Measurements from ENCODE around the gene STPG2. TPM values are rescaled to one million over a fixed set of nuclear protein-coding genes. Genes with fewer than 3 reads are reported as not detected.

Gene STPG2
- total RNA-seq, 1 donor from 2014 or later, result not detected

GRCh38 chr4:97770222-97770621 is 373.1 kb downstream of the STPG2 start:
- Mint-ChIP-seq H3K4me3 (no peak overlapping the region), H3K4me1 (no peaks in the 10 kb centered on the region), H3K9me3 (no peaks in the 10 kb centered on the region), H3K36me3 (ENCODE audit: low read depth) (no peaks in the 10 kb centered on the region), H3K27ac (no peak overlapping the region), H3K27me3 (no peaks in the 10 kb centered on the region)
- DNase-seq, result no peak
- intact Hi-C loops (cut with micrococcal nuclease), result no loop called here

- H3K9me3 Mint-ChIP-seq, result peaks cover 2% of the 10 kb centered on the region
- no peak overlapping the region for H3K27ac Mint-ChIP-seq
- no peaks in the 10 kb centered on the region for H3K27me3 Mint-ChIP-seq
- H3K36me3 Mint-ChIP-seq (ENCODE audit: low read depth), result no peaks in the 10 kb centered on the region
- no peak overlapping the region for H3K4me3 Mint-ChIP-seq
- intact Hi-C loops (cut with micrococcal nuclease), result no loop called here
- no peak for DNase-seq
- no peaks in the 10 kb centered on the region for H3K4me1 Mint-ChIP-seq
Observed at GRCh38 chr4:97762115-97762512, 381.2 kb downstream of the STPG2 start.

GRCh38 chr4:97761445-97762114 is 381.7 kb downstream of the STPG2 start:
- no peak for DNase-seq
- H3K4me1 Mint-ChIP-seq, result no peaks in the 10 kb centered on the region
- no peak overlapping the region for H3K27ac Mint-ChIP-seq
- intact Hi-C loops (cut with micrococcal nuclease), result no loop called here
- H3K9me3 Mint-ChIP-seq, result peaks cover 5% of the 10 kb centered on the region
- H3K36me3 Mint-ChIP-seq (ENCODE audit: low read depth), result no peaks in the 10 kb centered on the region
- H3K4me3 Mint-ChIP-seq, result no peak overlapping the region
- H3K27me3 Mint-ChIP-seq, result no peaks in the 10 kb centered on the region

GRCh38 chr4:97759785-97760184 is 383.5 kb downstream of the STPG2 start:
- no peak for DNase-seq
- no peak overlapping the region for H3K27ac Mint-ChIP-seq
- intact Hi-C loops (cut with micrococcal nuclease), result no loop called here
- no peaks in the 10 kb centered on the region for H3K4me1 Mint-ChIP-seq
- H3K9me3 Mint-ChIP-seq, result peaks cover 5% of the 10 kb centered on the region
- no peaks in the 10 kb centered on the region for H3K27me3 Mint-ChIP-seq
- H3K36me3 Mint-ChIP-seq (ENCODE audit: low read depth), result no peaks in the 10 kb centered on the region
- H3K4me3 Mint-ChIP-seq, result no peak overlapping the region

GRCh38 chr4:97752599-97752998 is 390.7 kb downstream of the STPG2 start:
- Mint-ChIP-seq H3K27ac (no peak overlapping the region), H3K36me3 (ENCODE audit: low read depth) (no peaks in the 10 kb centered on the region), H3K27me3 (no peaks in the 10 kb centered on the region), H3K4me1 (no peaks in the 10 kb centered on the region), H3K4me3 (no peak overlapping the region), H3K9me3 (peaks cover 5% of the 10 kb centered on the region)
- intact Hi-C loops (cut with micrococcal nuclease), result no loop called here
- DNase-seq, result no peak

GRCh38 chr4:97747945-97748344 is 395.3 kb downstream of the STPG2 start:
- intact Hi-C loops (cut with micrococcal nuclease), result no loop called here
- Mint-ChIP-seq H3K27me3 (no peaks in the 10 kb centered on the region), H3K36me3 (ENCODE audit: low read depth) (no peaks in the 10 kb centered on the region), H3K27ac (no peak overlapping the region), H3K9me3 (no peaks in the 10 kb centered on the region), H3K4me3 (no peak overlapping the region), H3K4me1 (no peaks in the 10 kb centered on the region)
- no peak for DNase-seq

GRCh38 chr4:97720869-97721432 is 422.3 kb downstream of the STPG2 start:
- Mint-ChIP-seq H3K27me3 (no peaks in the 10 kb centered on the region), H3K9me3 (no peaks in the 10 kb centered on the region), H3K4me3 (no peak overlapping the region), H3K4me1 (no peaks in the 10 kb centered on the region), H3K36me3 (ENCODE audit: low read depth) (no peaks in the 10 kb centered on the region), H3K27ac (no peak overlapping the region)
- intact Hi-C loops (cut with micrococcal nuclease), result no loop called here
- DNase-seq, result no peak

GRCh38 chr4:97691111-97691605 is 452.1 kb downstream of the STPG2 start:
- no peaks in the 10 kb centered on the region for H3K27me3 Mint-ChIP-seq
- intact Hi-C loops (cut with micrococcal nuclease), result no loop called here
- H3K27ac Mint-ChIP-seq, result no peak overlapping the region
- H3K36me3 Mint-ChIP-seq (ENCODE audit: low read depth), result no peaks in the 10 kb centered on the region
- no peak overlapping the region for H3K4me3 Mint-ChIP-seq
- DNase-seq, result no peak
- no peaks in the 10 kb centered on the region for H3K4me1 Mint-ChIP-seq
- H3K9me3 Mint-ChIP-seq, result peaks cover 9% of the 10 kb centered on the region

GRCh38 chr4:97670703-97671269 is 472.5 kb downstream of the STPG2 start:
- no peaks in the 10 kb centered on the region for H3K4me1 Mint-ChIP-seq
- H3K9me3 Mint-ChIP-seq, result no peaks in the 10 kb centered on the region
- no peak overlapping the region for H3K27ac Mint-ChIP-seq
- intact Hi-C loops (cut with micrococcal nuclease), result no loop called here
- no peak overlapping the region for H3K4me3 Mint-ChIP-seq
- H3K27me3 Mint-ChIP-seq, result no peaks in the 10 kb centered on the region
- no peaks in the 10 kb centered on the region for H3K36me3 Mint-ChIP-seq (ENCODE audit: low read depth)
- no peak for DNase-seq

GRCh38 chr4:97665553-97665952 is 477.7 kb downstream of the STPG2 start:
- no peak for DNase-seq
- H3K4me3 Mint-ChIP-seq, result no peak overlapping the region
- intact Hi-C loops (cut with micrococcal nuclease), result no loop called here
- no peak overlapping the region for H3K27ac Mint-ChIP-seq
- H3K4me1 Mint-ChIP-seq, result no peaks in the 10 kb centered on the region
- no peaks in the 10 kb centered on the region for H3K27me3 Mint-ChIP-seq
- no peaks in the 10 kb centered on the region for H3K36me3 Mint-ChIP-seq (ENCODE audit: low read depth)
- H3K9me3 Mint-ChIP-seq, result no peaks in the 10 kb centered on the region

- DNase-seq, result no peak
- Mint-ChIP-seq H3K27ac (no peak overlapping the region), H3K9me3 (no peaks in the 10 kb centered on the region), H3K4me1 (no peaks in the 10 kb centered on the region), H3K36me3 (ENCODE audit: low read depth) (no peaks in the 10 kb centered on the region), H3K4me3 (no peak overlapping the region), H3K27me3 (no peaks in the 10 kb centered on the region)
- intact Hi-C loops (cut with micrococcal nuclease), result no loop called here
Observed at GRCh38 chr4:97664741-97665140, 478.5 kb downstream of the STPG2 start.

- no peak overlapping the region for H3K4me3 Mint-ChIP-seq
- H3K4me1 Mint-ChIP-seq, result no peaks in the 10 kb centered on the region
- no peaks in the 10 kb centered on the region for H3K36me3 Mint-ChIP-seq (ENCODE audit: low read depth)
- H3K27me3 Mint-ChIP-seq, result no peaks in the 10 kb centered on the region
- intact Hi-C loops (cut with micrococcal nuclease), result no loop called here
- no peaks in the 10 kb centered on the region for H3K9me3 Mint-ChIP-seq
- DNase-seq, result no peak
- H3K27ac Mint-ChIP-seq, result no peak overlapping the region
Observed at GRCh38 chr4:97662133-97662532, 481.1 kb downstream of the STPG2 start.

- Mint-ChIP-seq H3K9me3 (no peaks in the 10 kb centered on the region), H3K36me3 (ENCODE audit: low read depth) (no peaks in the 10 kb centered on the region), H3K4me3 (no peak overlapping the region), H3K27me3 (no peaks in the 10 kb centered on the region), H3K27ac (no peak overlapping the region), H3K4me1 (no peaks in the 10 kb centered on the region)
- intact Hi-C loops (cut with micrococcal nuclease), result no loop called here
- no peak for DNase-seq
Observed at GRCh38 chr4:97656044-97656720, 487.1 kb downstream of the STPG2 start.

- H3K4me3 Mint-ChIP-seq, result no peak overlapping the region
Observed at GRCh38 chr4:97653701-97654100, 489.6 kb downstream of the STPG2 start.

More at GRCh38 chr4:97653701-97654100, 489.6 kb downstream of the STPG2 start:
- Mint-ChIP-seq H3K27me3 (no peaks in the 10 kb centered on the region), H3K36me3 (ENCODE audit: low read depth) (no peaks in the 10 kb centered on the region), H3K4me1 (no peaks in the 10 kb centered on the region), H3K27ac (no peak overlapping the region), H3K9me3 (no peaks in the 10 kb centered on the region)
- intact Hi-C loops (cut with micrococcal nuclease), result no loop called here
- no peak for DNase-seq

Measured in activated CD4-positive, alpha-beta T cell treated with anti-CD3 and anti-CD28 coated beads, Interleukin-2, amount 10 ng/mL, durations not matched to agents 24 days and 14 days (primary cell).